ENCODE data around the gene RAB9A.
"Not testable (repeated sequence)": the region's sequence is repeated elsewhere in the genome, so short reads cannot be mapped to it uniquely, and the experiment has no call there.

GRCh38 chrX:13730523-13730922 lies 41.6 kb downstream of the RAB9A start:
- not testable (repeated sequence) for TF ChIP-seq POLR2AphosphoS5 (IDR thresholded peaks at IDR 0.05; ENCODE audit: borderline replicate concordance, low read depth, low read length); EZH2 (IDR thresholded peaks at IDR 0.05); FOXP2 (optimal IDR thresholded peaks at IDR 0.05; ENCODE audit: control extremely low read depth, extremely low read length, insufficient read depth)
